ENCODE results near the gene DYRK4.

DYRK4 gene

GRCh38 chr12:4530982-4531586 is 30.9 kb upstream of the DYRK4 start:
- ChIA-PET CTCF (no interaction called here), POLR2A (no interaction called here)
- DNase-seq (ENCODE audit: extremely low spot score) = no peak

GRCh38 chr12:4535092-4535491 is 26.9 kb upstream of the DYRK4 start:
- ChIA-PET CTCF (no interaction called here), POLR2A (no interaction called here)
- TF ChIP-seq CTBP1 (IDR thresholded peaks at IDR 0.05; ENCODE audit: borderline replicate concordance) = no peak
- TF ChIP-seq ARNT (IDR thresholded peaks at IDR 0.05) = no peak
- TF ChIP-seq HDGF (IDR thresholded peaks at IDR 0.05; ENCODE audit: borderline replicate concordance) = no peak
- no peak for TF ChIP-seq TARDBP (IDR thresholded peaks at IDR 0.05)
- TF ChIP-seq FOXA1 (IDR thresholded peaks at IDR 0.05) = no peak
- no peak for TF ChIP-seq FOXK2 (IDR thresholded peaks at IDR 0.05)
- no peak for TF ChIP-seq LEF1 (IDR thresholded peaks at IDR 0.05; ENCODE audit: borderline replicate concordance)
- no peak for TF ChIP-seq SP1 (IDR thresholded peaks at IDR 0.05)
- TF ChIP-seq NFRKB (IDR thresholded peaks at IDR 0.05) = no peak
- TF ChIP-seq, protein P1, sequence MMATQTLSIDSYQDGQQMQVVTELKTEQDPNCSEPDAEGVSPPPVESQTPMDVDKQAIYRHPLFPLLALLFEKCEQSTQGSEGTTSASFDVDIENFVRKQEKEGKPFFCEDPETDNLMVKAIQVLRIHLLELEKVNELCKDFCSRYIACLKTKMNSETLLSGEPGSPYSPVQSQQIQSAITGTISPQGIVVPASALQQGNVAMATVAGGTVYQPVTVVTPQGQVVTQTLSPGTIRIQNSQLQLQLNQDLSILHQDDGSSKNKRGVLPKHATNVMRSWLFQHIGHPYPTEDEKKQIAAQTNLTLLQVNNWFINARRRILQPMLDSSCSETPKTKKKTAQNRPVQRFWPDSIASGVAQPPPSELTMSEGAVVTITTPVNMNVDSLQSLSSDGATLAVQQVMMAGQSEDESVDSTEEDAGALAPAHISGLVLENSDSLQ (IDR thresholded peaks at IDR 0.05) = no peak
- TF ChIP-seq BHLHE40 (IDR thresholded peaks at IDR 0.05; ENCODE audit: borderline replicate concordance) = no peak
- TF ChIP-seq ELF4 (IDR thresholded peaks at IDR 0.05) = no peak
- no peak for TF ChIP-seq SUZ12 (IDR thresholded peaks at IDR 0.05)
- no peak for TF ChIP-seq ZNF384 (IDR thresholded peaks at IDR 0.05)
- TF ChIP-seq L3MBTL2 (conservative IDR thresholded peaks at IDR 0.05) = no peak
- no peak for TF ChIP-seq FOXM1 (IDR thresholded peaks at IDR 0.05; ENCODE audit: borderline replicate concordance)
- no peak for DNase-seq (ENCODE audit: extremely low spot score)

More at GRCh38 chr12:4530982-4531586, 30.9 kb upstream of the DYRK4 start:
- no peak for TF ChIP-seq FOXK2 (IDR thresholded peaks at IDR 0.05)
- TF ChIP-seq FOXM1 (IDR thresholded peaks at IDR 0.05; ENCODE audit: borderline replicate concordance) = no peak
- TF ChIP-seq, protein P1 (IDR thresholded peaks at IDR 0.05) = no peak
- TF ChIP-seq ARNT (IDR thresholded peaks at IDR 0.05) = no peak
- no peak for TF ChIP-seq SUZ12 (IDR thresholded peaks at IDR 0.05)
- TF ChIP-seq ELF4 (IDR thresholded peaks at IDR 0.05) = no peak
- TF ChIP-seq ZNF384 (IDR thresholded peaks at IDR 0.05) = no peak
- no peak for TF ChIP-seq L3MBTL2 (conservative IDR thresholded peaks at IDR 0.05)
- TF ChIP-seq LEF1 (IDR thresholded peaks at IDR 0.05; ENCODE audit: borderline replicate concordance) = no peak
- TF ChIP-seq HDGF (IDR thresholded peaks at IDR 0.05; ENCODE audit: borderline replicate concordance) = no peak
- TF ChIP-seq FOXA1 (IDR thresholded peaks at IDR 0.05) = no peak
- TF ChIP-seq NFRKB (IDR thresholded peaks at IDR 0.05) = no peak
- TF ChIP-seq SP1 (IDR thresholded peaks at IDR 0.05) = no peak
- TF ChIP-seq TARDBP (IDR thresholded peaks at IDR 0.05) = no peak

DNA sequence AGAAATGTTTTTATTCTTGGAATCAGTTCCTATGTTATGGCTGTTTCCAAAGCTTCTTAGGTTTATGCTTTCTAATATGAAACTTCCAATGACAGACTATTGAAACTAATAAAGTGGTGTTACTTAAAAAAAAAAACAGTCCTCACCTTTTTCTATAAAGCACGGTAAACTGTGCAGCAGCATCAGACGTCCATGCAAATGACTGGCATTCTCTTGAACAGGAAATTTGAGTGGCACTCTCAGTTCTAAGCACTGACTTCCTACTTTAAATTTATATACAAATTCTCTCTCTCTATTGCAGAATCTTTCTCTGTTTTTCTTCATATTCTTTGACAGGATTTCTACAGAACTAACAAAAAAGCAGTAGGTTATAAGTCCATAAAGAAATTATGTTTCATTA is 26.1 kb upstream of the DYRK4 start:
- CTCF ChIA-PET = no interaction called here
- no peak for DNase-seq (ENCODE audit: extremely low spot score)
- POLR2A ChIA-PET = no interaction called here
- TF ChIP-seq CTBP1 (IDR thresholded peaks at IDR 0.05; ENCODE audit: borderline replicate concordance) = no peak
- TF ChIP-seq L3MBTL2 (conservative IDR thresholded peaks at IDR 0.05) = no peak
- no peak for TF ChIP-seq SUZ12 (IDR thresholded peaks at IDR 0.05)
- no peak for TF ChIP-seq FOXM1 (IDR thresholded peaks at IDR 0.05; ENCODE audit: borderline replicate concordance)
- TF ChIP-seq HDGF (IDR thresholded peaks at IDR 0.05; ENCODE audit: borderline replicate concordance) = no peak
- TF ChIP-seq, protein P1 (IDR thresholded peaks at IDR 0.05) = no peak
- TF ChIP-seq ZNF384 (IDR thresholded peaks at IDR 0.05) = no peak
- no peak for TF ChIP-seq BHLHE40 (IDR thresholded peaks at IDR 0.05; ENCODE audit: borderline replicate concordance)
- TF ChIP-seq ARNT (IDR thresholded peaks at IDR 0.05) = no peak
- no peak for TF ChIP-seq NFRKB (IDR thresholded peaks at IDR 0.05)
- no peak for TF ChIP-seq FOXA1 (IDR thresholded peaks at IDR 0.05)
- TF ChIP-seq LEF1 (IDR thresholded peaks at IDR 0.05; ENCODE audit: borderline replicate concordance) = no peak
- no peak for TF ChIP-seq FOXK2 (IDR thresholded peaks at IDR 0.05)
- no peak for TF ChIP-seq ELF4 (IDR thresholded peaks at IDR 0.05)

GRCh38 chr12:4538207-4539160 is 23.5 kb upstream of the DYRK4 start, which contains the start of gene RAD51AP1:
TSS of gene RAD51AP1 (plus strand) at chr12:4538890. CDS start at chr12:4538940, 50 bp downstream.
- POLR2A ChIA-PET = interaction anchor here (1.3 kb wide), 1 partner anchor 217 kb away, joined by 3 read pairs; no protein-coding TSS in a partner anchor
- CTCF ChIA-PET = interaction anchor here (0.6 kb wide), 1 partner anchor 219 kb away, joined by 3 read pairs; no protein-coding TSS in a partner anchor
- peak; percentile 98 for TF ChIP-seq L3MBTL2 (conservative IDR thresholded peaks at IDR 0.05)
- TF ChIP-seq SUZ12 (IDR thresholded peaks at IDR 0.05) = no peak
- TF ChIP-seq BHLHE40 (IDR thresholded peaks at IDR 0.05; ENCODE audit: borderline replicate concordance) = no peak
- no peak for TF ChIP-seq ARNT (IDR thresholded peaks at IDR 0.05)
- TF ChIP-seq FOXK2 (IDR thresholded peaks at IDR 0.05) = peak; percentile 67; the same call in 1 of the 2 replicates
- TF ChIP-seq, protein P1 (IDR thresholded peaks at IDR 0.05) = peak; percentile 71; the same call in 1 of the 2 replicates
- no peak for TF ChIP-seq FOXM1 (IDR thresholded peaks at IDR 0.05; ENCODE audit: borderline replicate concordance)
- TF ChIP-seq FOXA1 (IDR thresholded peaks at IDR 0.05) = no peak
- 0 out of 2 replicates have a peak, but pooled peaks have one; percentile 64 for TF ChIP-seq NFRKB (IDR thresholded peaks at IDR 0.05)
- TF ChIP-seq ELF4 (IDR thresholded peaks at IDR 0.05) = 0 out of 2 replicates have a peak, but pooled peaks have one; percentile 65
- TF ChIP-seq LEF1 (IDR thresholded peaks at IDR 0.05; ENCODE audit: borderline replicate concordance) = no peak

More at GRCh38 chr12:4538207-4539160, 23.5 kb upstream of the DYRK4 start, which contains the start of gene RAD51AP1:
- DNase-seq (ENCODE audit: extremely low spot score) = peak; percentile 95

Measured in HEK293T (cell line).